Esophagus muscularis mucosa (tissue), 3 donors: Measurements from ENCODE around the gene NDC1.

Source experiments
- CTCF ChIP-seq, 3 experiments: fragments of 200-600 bp in 2 of 3; fragments of 450-650 bp in 1 of 3; sonication (generic) in 2 of 3; IDR thresholded peaks; one replicate each; pipeline ENCODE4 v1.5.1; 2017 to 2019; ENCODE audit warnings: antibody characterized with exemption in 3 of 3, mild to moderate bottlenecking in 2 of 3, moderate library complexity in 1 of 3
- POLR2A ChIP-seq: fragments of 450-650 bp; IDR thresholded peaks from one replicate; pipeline ENCODE4 v1.6.1; 2017; ENCODE audit warnings: antibody characterized with exemption, moderate library complexity, mild to moderate bottlenecking, low read depth

- no peak for TF ChIP-seq POLR2A
- TF ChIP-seq CTCF (IDR thresholded peaks at IDR 0.05), result no peak
Measured at GRCh38 chr1:53799141-53799540, 39.0 kb downstream of the NDC1 start.
